CD8-positive, alpha-beta memory T cell (primary cell): Measurements from ENCODE around the gene DHRS4L2. TPM values are rescaled to one million over a fixed set of nuclear protein-coding genes. Genes with fewer than 3 reads are reported as not detected.
A peak's percentile ranks its signal among the peaks of the same experiment; 100 is the strongest.
"Not testable (repeated sequence)": the region's sequence is repeated elsewhere in the genome, so short reads cannot be mapped to it uniquely, and the experiment has no call there.

Experiments used
- CTCF ChIA-PET: fragments of 350-600 bp; sonication (Branson Sonifier 250); formaldehyde crosslinking; loops from one replicate; lab custom pipeline; 2021; ENCODE audit warnings: antibody characterized with exemption; lab: Charles Lee
- POLR2A ChIA-PET: fragments of 350-600 bp; sonication (Branson Sonifier 250); formaldehyde crosslinking; loops from one replicate; lab custom pipeline; 2021; ENCODE audit warnings: antibody characterized with exemption; lab: Charles Lee
- DNase-seq, 5 donors: peaks; one replicate each; pipeline versions ENCODE4 v3.0.0 to v3.0.0-alpha.2; 2020 to 2022; ENCODE audit warnings: mixed read lengths in 1 of 5
- H3K27ac ChIP-seq: one replicate; pipeline ENCODE4 v1.7.0; 2013; ENCODE audit warnings: low read depth, mild to moderate bottlenecking, low read length, moderate library complexity
- H3K27me3 ChIP-seq: 2 replicates; pipeline ENCODE4 v1.7.0; 2013; ENCODE audit warnings: low read length, mild to moderate bottlenecking; ENCODE audit not compliant: insufficient read depth, poor library complexity, severe bottlenecking
- H3K36me3 ChIP-seq: 2 replicates; pipeline ENCODE4 v1.7.0; 2013; ENCODE audit warnings: mild to moderate bottlenecking, low read length, moderate library complexity; ENCODE audit not compliant: insufficient read depth
- H3K4me1 ChIP-seq: 2 replicates; pipeline ENCODE4 v1.7.0; 2013; ENCODE audit warnings: mild to moderate bottlenecking, low read length, moderate library complexity; ENCODE audit not compliant: insufficient read depth
- H3K4me3 ChIP-seq: 2 replicates; pipeline ENCODE4 v1.7.0; 2013; ENCODE audit warnings: mild to moderate bottlenecking, low read length
- H3K9me3 ChIP-seq: 2 replicates; pipeline ENCODE4 v1.7.0; 2013; ENCODE audit warnings: mild to moderate bottlenecking, low read length
- H3K27ac Mint-ChIP-seq, 8 donors: one replicate each; pipeline ENCODE4 v1.8.0; 2020 to 2021; ENCODE audit warnings: mixed read lengths in 8 of 8, mild to moderate bottlenecking in 6 of 8, inconsistent platforms in 3 of 8, moderate library complexity in 3 of 8
- H3K27me3 Mint-ChIP-seq, 2 donors: one replicate each; pipeline ENCODE4 v1.8.0; 2020 to 2021; ENCODE audit warnings: mixed read lengths in 2 of 2, mild to moderate bottlenecking in 1 of 2, moderate library complexity in 1 of 2
- H3K36me3 Mint-ChIP-seq, 3 donors: one replicate each; pipeline ENCODE4 v1.8.0; 2020 to 2021; ENCODE audit warnings: mixed read lengths in 3 of 3, inconsistent platforms in 1 of 3, mild to moderate bottlenecking in 1 of 3
- H3K4me1 Mint-ChIP-seq, 3 donors: one replicate each; pipeline ENCODE4 v1.8.0; 2020 to 2021; ENCODE audit warnings: mixed read lengths in 3 of 3, inconsistent platforms in 1 of 3, mild to moderate bottlenecking in 1 of 3
- H3K4me3 Mint-ChIP-seq, 7 donors: one replicate each; pipeline ENCODE4 v1.8.0; 2020 to 2021; ENCODE audit warnings: mixed read lengths in 7 of 7, mild to moderate bottlenecking in 6 of 7, moderate library complexity in 4 of 7, inconsistent platforms in 2 of 7
- H3K9me3 Mint-ChIP-seq, 5 donors: one replicate each; pipeline ENCODE4 v1.8.0; 2020 to 2022; ENCODE audit warnings: mixed read lengths in 5 of 5, mild to moderate bottlenecking in 3 of 5, moderate library complexity in 2 of 5, inconsistent platforms in 1 of 5
- polyA plus RNA-seq: library from polyadenylated mRNA; unstranded; fragments of 300-500 nt; fragmentation: Illumina TruSeq; gene quantifications from one replicate; pipeline ENCODE4 v1.2.3, GENCODE V29; 2021
- total RNA-seq, 2 experiments: library from RNA; stranded (reverse); gene quantifications; one replicate each; pipeline ENCODE4 v1.2.3, GENCODE V29; 2021

The DHRS4L2 gene
- total and polyA plus RNA-seq, 3 experiments from 2014 or later: 18.4 to 23.4 (median 21.1) TPM

DNA sequence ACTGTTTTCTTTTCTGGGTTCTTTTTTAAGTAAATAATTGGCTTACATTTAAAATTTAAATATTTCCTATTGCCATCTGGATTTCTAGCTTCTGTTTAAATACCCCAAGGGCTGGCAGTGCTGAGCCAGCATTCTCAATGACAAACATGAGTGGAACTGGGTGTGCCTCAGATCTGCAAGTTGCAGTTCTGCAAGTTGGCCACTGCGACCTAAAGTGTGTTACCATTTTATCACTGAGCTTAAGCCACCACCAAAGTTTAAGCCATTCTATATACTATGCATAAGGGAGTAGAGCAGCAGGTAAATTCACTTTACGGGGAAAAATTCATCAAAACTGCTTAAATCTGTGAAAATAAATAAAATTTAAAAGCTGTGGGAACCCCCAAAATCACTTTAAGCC, 11.5 kb upstream of the DHRS4L2 start:
- H3K27me3 ChIP-seq, H3K9me3 Mint-ChIP-seq, H3K4me1 ChIP-seq, H3K9me3 ChIP-seq, POLR2A ChIA-PET, H3K4me3 Mint-ChIP-seq, H3K27me3 Mint-ChIP-seq, DNase-seq, CTCF ChIA-PET, H3K27ac ChIP-seq, H3K4me3 ChIP-seq, H3K36me3 Mint-ChIP-seq, H3K27ac Mint-ChIP-seq, H3K36me3 ChIP-seq: not testable (repeated sequence)
- H3K4me1 Mint-ChIP-seq: peaks cover 0 to 11% (median 3%) of the 10 kb centered on the region in 3 donors

DNA sequence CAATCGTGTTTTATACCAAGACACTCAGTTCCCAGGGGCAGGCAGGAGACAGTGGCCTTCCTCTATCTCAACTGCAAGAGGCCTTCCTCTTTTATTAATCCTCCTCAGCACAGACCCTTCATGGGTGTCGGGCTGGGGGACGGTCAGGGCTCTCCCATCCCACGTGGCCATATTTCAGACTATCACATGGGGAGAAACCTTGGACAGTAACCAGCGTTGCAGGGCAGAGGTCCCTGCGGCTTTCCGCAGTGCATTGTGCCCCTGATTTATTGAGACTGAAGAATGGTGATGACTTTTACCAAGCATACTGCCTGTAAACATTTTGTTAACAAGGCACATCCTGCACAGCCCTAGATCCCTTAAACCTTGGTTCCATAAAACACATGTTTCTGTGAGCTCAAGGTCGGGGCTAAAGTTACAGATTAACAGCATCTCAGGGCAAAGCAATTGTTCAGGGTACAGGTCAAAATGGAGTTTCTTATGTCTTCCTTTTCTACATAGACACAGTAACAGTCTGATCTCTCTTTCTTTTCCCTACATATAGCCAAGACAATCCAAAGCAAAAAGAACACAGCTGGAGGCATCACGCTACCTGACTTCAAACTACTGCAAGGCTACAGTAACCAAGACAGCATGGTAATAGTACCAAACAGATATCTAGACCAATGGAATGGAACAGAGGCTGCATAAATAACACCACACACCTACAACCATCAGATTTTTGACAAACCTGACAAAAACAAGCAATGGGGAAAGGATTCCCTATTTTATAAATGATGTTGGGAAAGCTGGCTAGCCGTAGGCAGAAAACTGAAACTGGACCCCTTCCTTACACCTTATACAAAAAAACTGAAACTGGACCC, 6.5 kb upstream of the DHRS4L2 start:
- POLR2A ChIA-PET, H3K36me3 Mint-ChIP-seq, H3K9me3 ChIP-seq, H3K27me3 ChIP-seq, H3K36me3 ChIP-seq, H3K27ac Mint-ChIP-seq, H3K4me3 ChIP-seq, H3K27ac ChIP-seq, H3K4me1 ChIP-seq, DNase-seq, H3K4me1 Mint-ChIP-seq, H3K27me3 Mint-ChIP-seq, H3K4me3 Mint-ChIP-seq, H3K9me3 Mint-ChIP-seq: not testable (repeated sequence)
- CTCF ChIA-PET: interaction anchor here (1.5 kb wide), 1 partner anchor 98 kb away, joined by 3 read pairs; no protein-coding TSS in a partner anchor

GRCh38 chr14:23984891-23985602, 3.7 kb upstream of the DHRS4L2 start:
- Mint-ChIP-seq H3K36me3 (peaks cover 0 to 9% (median 3%) of the 10 kb centered on the region in 3 donors), H3K4me1 (peaks cover 14 to 21% (median 19%) of the 10 kb centered on the region in 3 donors), H3K9me3 (no peaks in the 10 kb centered on the region), H3K27me3 (peaks cover 0 to 2% of the 10 kb centered on the region in 2 donors), H3K27ac (peak overlapping the region in 1 of 8 donors; percentile 8), H3K4me3 (no peak overlapping the region)
- Histone ChIP-seq H3K27me3 (no peaks in the 10 kb centered on the region), H3K4me3 (no peak overlapping the region), H3K9me3 (no peaks in the 10 kb centered on the region), H3K27ac (no peak overlapping the region), H3K36me3 (no peaks in the 10 kb centered on the region), H3K4me1 (peaks cover 7% of the 10 kb centered on the region)
- no peak for DNase-seq
- ChIA-PET CTCF (no interaction called here), POLR2A (no interaction called here)

DNA sequence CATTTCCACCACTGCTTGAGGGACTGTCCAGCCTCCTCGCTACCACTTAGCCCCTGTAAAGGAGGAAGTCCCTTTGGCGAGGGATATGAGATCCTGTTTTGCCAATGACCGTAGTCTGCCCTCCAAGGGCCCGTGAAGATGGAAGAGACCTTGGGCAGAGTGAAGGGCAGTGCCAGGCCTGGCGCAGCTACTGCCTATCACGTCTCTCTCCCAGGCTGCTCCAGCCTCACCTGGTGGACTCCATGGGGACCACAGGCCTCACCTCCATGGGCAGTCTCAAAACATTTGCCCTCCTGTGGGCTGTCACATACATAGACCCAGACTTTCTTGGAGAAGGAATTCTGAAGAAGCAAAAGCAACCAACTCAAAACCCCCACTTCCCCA, 514 bp upstream of the DHRS4L2 start:
- H3K4me1 Mint-ChIP-seq: peaks cover 15 to 22% (median 19%) of the 10 kb centered on the region in 3 donors
- not testable (repeated sequence) for DNase-seq, H3K27ac ChIP-seq, H3K27me3 ChIP-seq, H3K27me3 Mint-ChIP-seq, H3K4me3 ChIP-seq, H3K36me3 Mint-ChIP-seq, H3K36me3 ChIP-seq, H3K9me3 Mint-ChIP-seq, H3K9me3 ChIP-seq, H3K4me1 ChIP-seq
- ChIA-PET POLR2A (interaction anchor here (1.4 kb wide), 1 partner anchor 153 kb away, joined by 3 read pairs; the partner anchor contains the start of gene EMC9), CTCF (interaction anchor here (1.6 to 1.9 kb wide), 2 partner anchors 70 to 120 kb away, joined by 3 to 7 read pairs; no protein-coding TSS in a partner anchor)
- peak overlapping the region in 7 of 8 donors; percentile 43 to 96 (median 86) for H3K27ac Mint-ChIP-seq
- H3K4me3 Mint-ChIP-seq: peak overlapping the region; percentile 79 to 90 (median 85)

GRCh38 chr14:23989734-23990445, 1.2 kb downstream of the DHRS4L2 start:
- Mint-ChIP-seq H3K4me1 (peaks cover 15 to 22% (median 19%) of the 10 kb centered on the region in 3 donors), H3K4me3 (peak overlapping the region; percentile 79 to 90 (median 85)), H3K27ac (peak overlapping the region; percentile 4 to 98 (median 86))
- not testable (repeated sequence) for H3K27me3 ChIP-seq, H3K9me3 ChIP-seq, H3K36me3 Mint-ChIP-seq, H3K27ac ChIP-seq, H3K27me3 Mint-ChIP-seq, DNase-seq, H3K4me3 ChIP-seq, H3K9me3 Mint-ChIP-seq, H3K4me1 ChIP-seq, H3K36me3 ChIP-seq
- ChIA-PET POLR2A (interaction anchor here (0.6 kb wide), 1 partner anchor 68 kb away, joined by 3 read pairs; no protein-coding TSS in a partner anchor), CTCF (interaction anchor here (1.3 to 1.9 kb wide), 3 partner anchors 69 to 119 kb away, joined by 3 to 7 read pairs (median 4); no protein-coding TSS in a partner anchor)

GRCh38 chr14:23990961-23991360, 2.2 kb downstream of the DHRS4L2 start:
- H3K4me3 ChIP-seq, H3K27me3 Mint-ChIP-seq, H3K36me3 Mint-ChIP-seq, POLR2A ChIA-PET, H3K4me1 ChIP-seq, H3K27ac ChIP-seq, CTCF ChIA-PET, H3K4me3 Mint-ChIP-seq, DNase-seq, H3K9me3 ChIP-seq, H3K9me3 Mint-ChIP-seq, H3K27me3 ChIP-seq, H3K36me3 ChIP-seq: not testable (repeated sequence)
- peaks cover 15 to 22% (median 19%) of the 10 kb centered on the region in 3 donors for H3K4me1 Mint-ChIP-seq
- peak overlapping the region in 2 of 8 donors; percentile 2 to 19 for H3K27ac Mint-ChIP-seq

GRCh38 chr14:23993042-23993441, 4.3 kb downstream of the DHRS4L2 start:
- H3K27me3 Mint-ChIP-seq, H3K27ac Mint-ChIP-seq, POLR2A ChIA-PET: not testable (repeated sequence)

More at GRCh38 chr14:23993042-23993441, 4.3 kb downstream of the DHRS4L2 start:
- H3K27ac ChIP-seq, H3K4me3 ChIP-seq, H3K9me3 Mint-ChIP-seq, H3K4me3 Mint-ChIP-seq, CTCF ChIA-PET, H3K9me3 ChIP-seq, H3K4me1 ChIP-seq, DNase-seq, H3K36me3 Mint-ChIP-seq, H3K36me3 ChIP-seq, H3K27me3 ChIP-seq: not testable (repeated sequence)
- H3K4me1 Mint-ChIP-seq: peaks cover 15 to 21% (median 18%) of the 10 kb centered on the region in 3 donors
